ENCODE data around the gene ACADM. TPM values are rescaled to one million over a fixed set of nuclear protein-coding genes. Genes with fewer than 3 reads are reported as not detected.

The ACADM gene
- total RNA-seq, 1 experiment from 2014 or later, result 37.9 TPM

GRCh38 chr1:75732703-75733102 is 8.2 kb downstream of the ACADM start:
- no peak for ATAC-seq

GRCh38 chr1:75733661-75734060 is 9.2 kb downstream of the ACADM start:
- Mint-ChIP-seq H3K27ac (no peak overlapping the region), H3K36me3 (peaks cover 19% of the 10 kb centered on the region), H3K9me3 (no peaks in the 10 kb centered on the region), H3K4me3 (no peak overlapping the region), H3K27me3 (ENCODE audit: low read depth) (no peaks in the 10 kb centered on the region), H3K4me1 (no peaks in the 10 kb centered on the region)
- DNase-seq (ENCODE audit: low spot score), result no peak
- ChIA-PET POLR2A (no interaction called here), CTCF (no interaction called here)
- ATAC-seq, result no peak
- no peak for TF ChIP-seq ZNF512 (CRISPR knock-in tag; IDR thresholded peaks at IDR 0.05; ENCODE audit: borderline replicate concordance)
- no peak for TF ChIP-seq ZNF317 (CRISPR knock-in tag; IDR thresholded peaks at IDR 0.05; ENCODE audit: borderline replicate concordance, low read depth)
- TF ChIP-seq SMAD4 (CRISPR knock-in tag; IDR thresholded peaks at IDR 0.05), result no peak
- TF ChIP-seq NR3C1 (CRISPR knock-in tag; conservative IDR thresholded peaks at IDR 0.05; ENCODE audit: low read depth), result no peak
- TF ChIP-seq E2F1 (CRISPR knock-in tag; IDR thresholded peaks at IDR 0.05), result no peak
- TF ChIP-seq ERG (CRISPR knock-in tag; IDR thresholded peaks at IDR 0.05), result no peak
- TF ChIP-seq E2F4 (CRISPR knock-in tag; IDR thresholded peaks at IDR 0.05; ENCODE audit: borderline replicate concordance, low read depth), result no peak
- no peak for TF ChIP-seq ATF3 (CRISPR knock-in tag; conservative IDR thresholded peaks at IDR 0.05)
- no peak for TF ChIP-seq MXD4 (CRISPR knock-in tag; IDR thresholded peaks at IDR 0.05; ENCODE audit: borderline replicate concordance)
- no peak for TF ChIP-seq TEAD1 (CRISPR knock-in tag; IDR thresholded peaks at IDR 0.05)
- TF ChIP-seq NFE2L1 (CRISPR knock-in tag; IDR thresholded peaks at IDR 0.05), result no peak

More at GRCh38 chr1:75732703-75733102, 8.2 kb downstream of the ACADM start:
- ChIA-PET POLR2A (no interaction called here), CTCF (no interaction called here)
- Mint-ChIP-seq H3K4me1 (peaks cover 1% of the 10 kb centered on the region; the same call in 1 of the 2 replicates), H3K27me3 (ENCODE audit: low read depth) (no peaks in the 10 kb centered on the region), H3K36me3 (peaks cover 19% of the 10 kb centered on the region), H3K9me3 (no peaks in the 10 kb centered on the region), H3K4me3 (no peak overlapping the region), H3K27ac (no peak overlapping the region)
- DNase-seq (ENCODE audit: low spot score), result no peak
- TF ChIP-seq ETV6 (CRISPR knock-in tag; IDR thresholded peaks at IDR 0.05), result no peak
- TF ChIP-seq ZNF532 (CRISPR knock-in tag; IDR thresholded peaks at IDR 0.05; ENCODE audit: borderline replicate concordance), result no peak
- TF ChIP-seq ATF2 (CRISPR knock-in tag; IDR thresholded peaks at IDR 0.05; ENCODE audit: borderline replicate concordance, low read depth), result no peak
- no peak for TF ChIP-seq SOX15 (CRISPR knock-in tag; IDR thresholded peaks at IDR 0.05)
- no peak for TF ChIP-seq CREM (CRISPR knock-in tag; IDR thresholded peaks at IDR 0.05)
- no peak for TF ChIP-seq ZNF396 (CRISPR knock-in tag; IDR thresholded peaks at IDR 0.05; ENCODE audit: borderline replicate concordance)
- no peak for TF ChIP-seq NR3C1 (CRISPR knock-in tag; conservative IDR thresholded peaks at IDR 0.05; ENCODE audit: low read depth)
- no peak for TF ChIP-seq OVOL2 (CRISPR knock-in tag; IDR thresholded peaks at IDR 0.05; ENCODE audit: borderline replicate concordance)

Measured in WTC11 (cell line).